Activated naive CD4-positive, alpha-beta T cell treated with anti-CD3 and anti-CD28 coated beads, Interleukin-2, amount 10 ng/mL, durations not matched to agents 7 days and 5 days (primary cell): ENCODE measurements around the gene HOXA5.

ENCODE experiments used
- CTCF ChIA-PET: fragments of 350-600 bp; sonication (Branson Sonifier 250); formaldehyde crosslinking; loops from one replicate; lab custom pipeline; 2021; ENCODE audit warnings: antibody characterized with exemption; lab: Charles Lee
- DNase-seq: peaks from one replicate; pipeline ENCODE4 v3.0.0-alpha.2; 2020
- H3K27ac Mint-ChIP-seq: one replicate; pipeline ENCODE4 v1.8.0; 2021; ENCODE audit warnings: mild to moderate bottlenecking, moderate library complexity, mixed read lengths
- H3K27me3 Mint-ChIP-seq: one replicate; pipeline ENCODE4 v1.8.0; 2021; ENCODE audit warnings: mild to moderate bottlenecking, mixed read lengths
- H3K36me3 Mint-ChIP-seq: one replicate; pipeline ENCODE4 v1.8.0; 2021; ENCODE audit warnings: mixed read lengths
- H3K4me1 Mint-ChIP-seq: one replicate; pipeline ENCODE4 v1.8.0; 2021; ENCODE audit warnings: mixed read lengths
- H3K4me3 Mint-ChIP-seq: one replicate; pipeline ENCODE4 v1.8.0; 2021; ENCODE audit warnings: mild to moderate bottlenecking, moderate library complexity, mixed read lengths
- H3K9me3 Mint-ChIP-seq: one replicate; pipeline ENCODE4 v1.8.0; 2021; ENCODE audit warnings: mixed read lengths

The HOXA5 gene

DNA sequence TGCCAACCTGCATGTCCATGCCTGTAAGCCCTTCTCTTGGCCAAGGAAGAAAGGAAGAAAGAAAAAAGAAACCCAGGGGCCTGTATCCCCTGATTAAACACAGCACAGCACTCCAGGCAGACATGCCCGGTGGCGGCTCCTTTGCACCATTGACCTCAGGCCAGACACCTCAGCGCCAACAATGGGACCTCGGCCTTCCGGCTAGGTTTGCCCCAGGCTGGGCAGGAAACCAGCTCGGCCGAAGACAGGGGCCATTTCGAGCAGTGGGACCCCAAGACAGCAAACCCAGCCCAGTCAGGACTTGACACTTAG, 27.8 kb upstream of the HOXA5 start:
- CTCF ChIA-PET = interaction anchor here (2.3 kb wide), 1 partner anchor 25 kb away, joined by 6 read pairs; no protein-coding TSS in a partner anchor
- H3K27me3 Mint-ChIP-seq = peaks cover 98% of the 10 kb centered on the region
- H3K27ac Mint-ChIP-seq = peak overlapping the region; percentile 67
- DNase-seq = no peak
- H3K4me3 Mint-ChIP-seq = no peak overlapping the region
- H3K36me3 Mint-ChIP-seq = peaks cover 8% of the 10 kb centered on the region
- H3K4me1 Mint-ChIP-seq = peaks cover 14% of the 10 kb centered on the region
- no peaks in the 10 kb centered on the region for H3K9me3 Mint-ChIP-seq

DNA sequence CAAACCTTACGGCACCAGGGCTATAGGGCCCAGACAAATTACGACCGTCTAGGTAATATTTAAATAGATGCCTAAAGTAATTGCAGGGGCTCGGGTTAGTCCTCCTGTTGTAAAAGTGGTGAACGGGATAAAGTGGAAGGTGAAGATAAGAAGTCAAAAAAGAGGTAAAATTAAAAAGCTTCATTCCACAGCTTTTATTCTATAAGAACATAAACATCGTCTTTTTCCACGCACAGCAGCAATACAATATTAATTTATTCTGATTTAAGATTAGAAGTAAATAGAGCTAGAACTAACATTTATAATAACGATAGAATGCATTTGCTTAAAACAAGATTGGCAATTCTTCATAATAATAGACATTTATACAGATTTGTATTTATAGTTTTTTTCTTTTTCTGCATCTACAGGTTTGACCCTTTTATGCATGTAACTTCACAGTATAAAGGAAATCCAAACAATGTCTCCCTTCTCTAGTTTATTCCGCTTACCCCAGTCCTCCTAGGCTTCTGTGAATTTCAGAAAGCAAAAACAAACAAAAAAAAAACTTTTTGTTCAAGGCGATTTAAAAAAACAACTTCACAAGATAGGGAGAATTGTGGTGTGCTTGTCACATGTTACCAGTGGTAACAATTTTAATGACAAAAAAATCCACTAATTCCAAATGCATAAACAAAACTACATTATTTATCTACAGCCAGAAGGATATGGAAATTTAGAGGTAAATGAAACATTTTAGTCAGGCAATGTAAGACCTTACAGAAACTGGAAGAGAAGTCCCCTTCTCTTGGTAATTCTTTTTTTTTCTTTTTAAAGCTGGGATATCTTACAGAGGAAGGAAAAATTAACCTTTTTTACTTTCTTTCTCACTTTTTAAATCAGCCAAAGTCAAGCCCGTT, 27.2 kb upstream of the HOXA5 start:
- Mint-ChIP-seq H3K36me3 (peaks cover 8% of the 10 kb centered on the region), H3K9me3 (no peaks in the 10 kb centered on the region), H3K27me3 (peaks cover 98% of the 10 kb centered on the region), H3K4me3 (no peak overlapping the region), H3K4me1 (peaks cover 14% of the 10 kb centered on the region), H3K27ac (peak overlapping the region; percentile 79)
- CTCF ChIA-PET = interaction anchor here (0.6 to 2.3 kb wide), 2 partner anchors 25 to 768 kb away, joined by 4 to 6 read pairs; no protein-coding TSS in a partner anchor
- DNase-seq = no peak

DNA sequence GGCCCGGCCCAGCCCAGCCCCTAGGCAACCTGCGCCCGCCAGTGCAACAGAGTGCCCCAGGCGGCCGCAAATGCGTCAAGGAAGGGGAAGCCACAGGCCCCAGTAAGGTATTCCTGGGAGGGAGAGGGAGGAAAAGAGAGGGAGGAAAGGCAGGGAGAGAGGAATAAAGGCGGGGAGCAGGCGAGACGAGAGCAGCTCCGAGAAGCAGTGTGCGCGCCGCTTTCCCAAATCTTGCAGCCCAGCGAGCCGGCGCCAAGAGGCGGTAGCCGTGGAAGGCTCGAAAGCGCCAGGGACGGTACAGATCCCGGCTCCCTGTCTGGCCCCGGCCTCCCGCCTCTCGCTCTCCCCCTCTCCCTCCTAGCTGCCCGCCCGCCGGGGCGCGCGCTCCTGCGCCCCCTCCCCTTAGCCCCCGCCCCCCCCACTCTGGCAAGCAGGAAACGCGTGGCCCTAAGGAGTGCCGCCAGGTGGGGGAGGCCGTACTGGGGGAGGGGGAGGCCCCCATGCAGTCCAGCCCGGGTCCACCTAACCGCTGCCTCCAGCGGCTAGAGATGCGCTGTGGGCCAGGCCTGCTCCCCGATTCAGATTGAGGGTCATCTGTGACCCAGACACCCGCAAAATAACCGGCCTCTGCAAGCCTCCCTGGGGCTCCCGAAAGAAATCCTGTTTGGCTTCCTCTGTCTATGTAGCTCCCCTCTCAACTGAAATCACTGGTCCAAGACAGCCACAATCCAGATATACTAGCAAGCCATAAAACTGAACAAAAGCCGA, 26.4 kb upstream of the HOXA5 start:
- DNase-seq = no peak
- Mint-ChIP-seq H3K4me3 (no peak overlapping the region), H3K27me3 (peaks cover 98% of the 10 kb centered on the region), H3K27ac (peak overlapping the region; percentile 83), H3K36me3 (peaks cover 7% of the 10 kb centered on the region), H3K9me3 (no peaks in the 10 kb centered on the region), H3K4me1 (peaks cover 14% of the 10 kb centered on the region)
- CTCF ChIA-PET = no interaction called here

DNA sequence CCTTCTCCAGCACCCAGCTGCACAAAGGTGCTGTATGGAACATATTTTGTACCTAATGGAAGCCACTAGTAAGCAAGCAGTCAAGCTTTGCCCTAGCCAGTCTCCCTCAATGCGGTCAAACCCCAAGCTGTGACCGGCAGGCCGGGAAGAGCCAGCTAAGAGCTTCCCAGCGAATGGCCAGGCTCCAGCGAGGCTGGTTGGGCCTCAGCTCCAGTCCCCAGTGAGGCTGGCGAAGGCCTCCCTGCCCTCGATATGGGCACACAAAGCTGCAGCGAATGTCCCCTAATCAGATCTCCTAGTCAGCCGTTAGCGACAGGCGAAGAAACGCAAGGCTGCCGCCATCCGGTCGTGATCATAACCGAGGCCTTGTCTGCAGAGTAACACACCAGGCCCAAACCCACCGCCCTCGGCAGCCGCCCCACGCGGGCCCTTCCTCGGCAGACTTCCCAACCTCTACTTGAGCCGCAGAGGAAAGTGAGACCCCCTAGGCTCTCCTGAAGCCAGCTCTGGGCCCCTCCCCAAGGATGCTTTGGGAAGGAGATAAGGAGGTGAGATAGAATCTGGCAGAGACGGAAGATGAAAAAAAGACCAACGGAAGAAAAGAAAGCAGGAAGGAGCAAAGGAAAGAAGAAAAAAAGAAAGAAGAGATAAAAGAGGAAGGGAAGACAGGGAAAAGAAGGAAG, 24.9 kb upstream of the HOXA5 start:
- no peaks in the 10 kb centered on the region for H3K9me3 Mint-ChIP-seq
- H3K27ac Mint-ChIP-seq = peak overlapping the region; percentile 33
- peaks cover 12% of the 10 kb centered on the region for H3K4me1 Mint-ChIP-seq
- no peak for DNase-seq
- CTCF ChIA-PET = interaction anchor here (1.4 to 1.6 kb wide), 3 partner anchors 11 to 74 kb away, joined by 3 to 8 read pairs (median 4); partner anchors contain the start of genes EVX1 and HOXA6
- H3K4me3 Mint-ChIP-seq = peak overlapping the region; percentile 15
- peaks cover 99% of the 10 kb centered on the region for H3K27me3 Mint-ChIP-seq
- peaks cover 6% of the 10 kb centered on the region for H3K36me3 Mint-ChIP-seq

DNA sequence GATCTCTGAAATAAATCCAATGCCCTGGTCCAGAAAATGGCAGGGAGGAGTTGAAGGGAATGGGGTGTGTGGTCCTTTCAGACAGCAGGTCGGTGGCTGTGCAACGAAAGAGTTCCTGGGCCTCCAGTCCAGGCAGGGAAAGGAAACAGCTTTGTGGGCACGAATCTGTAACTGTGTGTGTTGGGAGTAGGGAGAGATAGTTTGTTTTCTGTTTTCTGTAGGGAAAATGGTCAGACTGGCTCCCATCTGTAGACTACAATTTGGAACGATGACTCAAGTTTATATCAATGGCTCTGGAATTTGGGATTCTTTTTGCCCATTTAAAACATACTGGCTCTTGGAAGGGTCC, 24.4 kb upstream of the HOXA5 start:
- H3K36me3 Mint-ChIP-seq = peaks cover 5% of the 10 kb centered on the region
- CTCF ChIA-PET = interaction anchor here (1.4 to 1.6 kb wide), 3 partner anchors 12 to 74 kb away, joined by 3 to 8 read pairs (median 4); partner anchors contain the start of genes EVX1 and HOXA6
- peaks cover 12% of the 10 kb centered on the region for H3K4me1 Mint-ChIP-seq
- H3K4me3 Mint-ChIP-seq = peak overlapping the region; percentile 28
- H3K27ac Mint-ChIP-seq = peak overlapping the region; percentile 24
- no peak for DNase-seq
- H3K27me3 Mint-ChIP-seq = peaks cover 99% of the 10 kb centered on the region
- H3K9me3 Mint-ChIP-seq = no peaks in the 10 kb centered on the region

DNA sequence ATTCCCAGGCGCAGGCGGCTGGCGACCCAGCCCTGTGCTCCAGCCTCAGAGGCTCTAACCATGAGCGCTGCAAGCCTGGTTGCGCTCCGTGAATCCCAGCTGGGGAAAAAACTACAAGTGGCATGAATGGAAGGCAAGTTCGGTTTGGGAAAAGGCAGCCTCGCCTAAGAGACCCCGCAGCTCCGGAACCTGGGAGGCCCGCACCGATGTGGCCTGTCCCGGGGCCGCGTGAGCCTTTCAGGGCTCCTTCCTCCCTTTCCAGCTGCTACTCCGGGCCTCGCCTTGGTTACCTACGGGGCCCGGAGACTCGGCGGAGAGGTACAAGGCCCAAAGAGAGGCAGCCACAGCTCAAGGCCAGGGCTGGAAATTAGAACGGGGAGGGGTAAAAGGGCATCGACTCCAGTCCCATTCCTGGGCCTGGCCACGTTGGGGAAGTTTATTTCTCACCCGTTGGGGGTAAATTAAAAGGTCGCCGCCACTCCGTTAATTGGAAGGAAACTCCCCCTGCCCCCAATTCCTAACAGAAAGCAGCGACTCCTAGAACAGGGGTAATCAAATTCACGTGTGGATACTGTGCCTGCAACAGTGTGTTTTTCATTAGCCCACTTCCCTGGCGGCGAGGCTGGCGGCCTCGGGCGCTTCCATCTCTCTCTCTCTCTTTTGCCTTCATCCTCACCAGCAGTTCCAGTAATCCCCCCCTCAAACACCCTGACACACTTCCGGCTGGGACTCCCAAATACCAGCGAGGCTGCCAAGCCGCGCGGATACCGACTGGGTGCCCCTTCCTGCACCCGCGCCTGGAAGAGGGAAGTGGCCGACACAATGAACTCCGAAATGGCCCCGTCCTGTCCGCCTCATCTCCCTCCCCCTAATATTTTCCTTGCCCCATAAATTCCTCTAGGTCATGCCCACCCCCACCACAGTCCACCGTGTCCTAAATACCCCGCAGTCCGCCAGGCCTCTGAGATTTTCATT, 23.3 kb upstream of the HOXA5 start:
- Mint-ChIP-seq H3K4me3 (peak overlapping the region; percentile 37), H3K27me3 (peaks cover 99% of the 10 kb centered on the region), H3K27ac (peak overlapping the region; percentile 87), H3K36me3 (peaks cover 1% of the 10 kb centered on the region), H3K9me3 (no peaks in the 10 kb centered on the region), H3K4me1 (peaks cover 10% of the 10 kb centered on the region)
- CTCF ChIA-PET = interaction anchor here (0.8 to 1.6 kb wide), 2 partner anchors 13 to 20 kb away, joined by 3 to 4 read pairs; no protein-coding TSS in a partner anchor
- no peak for DNase-seq

DNA sequence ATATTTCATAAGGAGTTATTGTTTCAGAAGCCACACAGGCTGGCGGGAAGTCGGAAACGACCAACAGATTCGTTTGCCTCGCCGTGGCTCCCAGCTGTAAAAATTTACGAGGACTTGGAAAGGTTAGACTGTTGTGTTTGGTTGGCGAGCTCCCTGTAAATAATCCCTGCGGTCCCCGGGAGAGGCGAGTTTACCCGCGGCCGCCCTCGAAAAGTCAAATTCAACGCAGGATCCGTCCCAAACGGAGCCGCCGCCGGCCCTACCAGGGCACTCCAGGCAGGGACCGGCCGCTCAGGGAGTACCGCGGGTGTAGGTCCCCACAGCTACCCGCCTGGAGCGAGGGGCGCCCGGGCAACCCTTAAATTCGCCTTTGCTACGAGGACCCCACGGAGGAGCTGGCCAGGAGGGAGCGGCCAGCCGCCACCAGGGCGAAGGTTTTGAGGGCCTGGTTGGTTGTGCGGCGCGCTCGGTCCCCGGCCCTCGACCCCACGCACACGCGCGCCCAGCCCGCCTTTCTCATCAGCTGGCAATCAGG, 22.6 kb upstream of the HOXA5 start:
- Mint-ChIP-seq H3K36me3 (no peaks in the 10 kb centered on the region), H3K4me1 (peaks cover 11% of the 10 kb centered on the region), H3K27me3 (peaks cover 99% of the 10 kb centered on the region), H3K4me3 (peak overlapping the region; percentile 41), H3K27ac (peak overlapping the region; percentile 87), H3K9me3 (no peaks in the 10 kb centered on the region)
- CTCF ChIA-PET = interaction anchor here (0.8 kb wide), 1 partner anchor 21 kb away, joined by 3 read pairs; no protein-coding TSS in a partner anchor
- no peak for DNase-seq

DNA sequence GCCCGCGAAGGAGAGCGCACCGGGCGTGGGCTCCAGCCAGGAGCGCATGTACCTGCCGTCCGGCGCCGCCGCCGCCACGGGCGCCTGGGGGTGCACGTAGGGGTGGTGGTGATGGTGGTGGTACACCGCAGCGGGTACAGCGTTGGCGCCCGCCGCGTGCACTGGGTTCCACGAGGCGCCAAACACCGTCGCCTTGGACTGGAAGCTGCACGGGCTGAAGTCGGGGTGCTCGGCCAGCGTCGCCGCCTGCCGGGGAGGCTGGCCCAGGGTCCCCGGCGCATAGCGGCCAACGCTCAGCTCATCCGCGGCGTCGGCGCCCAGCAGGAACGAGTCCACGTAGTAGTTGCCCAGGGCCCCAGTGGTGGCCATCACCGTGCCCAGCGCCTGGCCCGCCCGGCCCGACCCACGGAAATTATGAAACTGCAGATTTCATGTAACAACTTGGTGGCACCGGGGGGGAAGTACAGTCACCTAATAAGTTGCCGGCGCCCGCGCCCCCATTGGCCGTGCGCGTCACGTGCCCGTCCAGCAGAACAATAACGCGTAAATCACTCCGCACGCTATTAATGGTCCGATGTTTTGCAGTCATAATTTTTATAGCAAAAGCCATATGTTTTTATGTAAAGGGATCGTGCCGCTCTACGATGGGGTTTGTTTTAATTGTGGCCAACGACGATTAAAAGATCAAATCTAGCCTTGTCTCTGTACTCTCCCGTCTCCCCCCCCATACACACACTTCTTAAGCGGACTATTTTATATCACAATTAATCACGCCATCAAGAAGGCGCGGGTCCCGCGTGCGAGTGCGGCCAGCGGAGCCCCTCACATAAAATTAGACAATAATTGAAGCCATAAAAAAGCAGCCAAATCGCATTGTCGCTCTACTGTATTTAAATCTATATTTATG, 21.9 kb upstream of the HOXA5 start, which contains the start of gene HOXA9:
Gene HOXA9 (minus strand): TSS at position 449 of the 907 bp plus-strand sequence. CDS start 80 bp downstream, at position 369.
- Mint-ChIP-seq H3K4me1 (peaks cover 13% of the 10 kb centered on the region), H3K27ac (peak within 1 kb of the TSS; percentile 87), H3K9me3 (no peaks in the 10 kb centered on the region), H3K4me3 (peak within 1 kb of the TSS; percentile 41), H3K36me3 (no peaks in the 10 kb centered on the region), H3K27me3 (peaks cover 99% of the 10 kb centered on the region)
- no peak for DNase-seq
- CTCF ChIA-PET = no interaction called here

DNA sequence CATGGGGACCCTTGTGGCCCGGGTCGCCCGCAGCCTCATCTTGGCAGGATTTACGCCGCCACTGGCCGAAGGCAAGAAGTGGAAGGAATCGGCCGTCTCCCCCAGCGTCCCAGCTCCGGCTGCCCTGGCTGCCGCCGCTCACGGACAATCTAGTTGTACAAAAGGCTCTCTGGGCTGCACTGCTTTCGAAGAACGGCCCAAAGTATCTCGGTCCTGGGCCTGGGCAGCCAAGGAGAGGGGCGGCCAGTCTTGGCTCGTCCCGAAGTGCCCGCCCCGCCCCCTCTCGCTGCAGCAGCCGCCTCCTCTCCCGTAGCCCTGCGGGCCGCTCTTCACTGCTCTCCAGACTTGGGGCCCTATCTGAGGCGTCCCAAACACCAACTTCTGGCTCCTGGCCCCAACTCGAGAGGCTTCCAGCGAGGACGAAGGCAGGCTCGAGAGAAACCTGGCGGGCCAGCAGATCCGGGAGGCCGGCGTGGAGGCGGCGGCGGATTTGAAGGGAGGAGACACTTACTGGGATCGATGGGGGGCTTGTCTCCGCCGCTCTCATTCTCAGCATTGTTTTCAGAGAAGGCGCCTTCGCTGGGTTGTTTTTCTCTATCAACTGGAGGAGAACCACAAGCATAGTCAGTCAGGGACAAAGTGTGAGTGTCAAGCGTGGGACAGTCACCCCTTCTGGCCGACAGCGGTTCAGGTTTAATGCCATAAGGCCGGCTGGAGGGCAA, 21.0 kb upstream of the HOXA5 start:
- H3K27me3 Mint-ChIP-seq = peaks cover 99% of the 10 kb centered on the region
- CTCF ChIA-PET = no interaction called here
- DNase-seq = no peak
- peaks cover 19% of the 10 kb centered on the region for H3K4me1 Mint-ChIP-seq
- peak overlapping the region; percentile 69 for H3K27ac Mint-ChIP-seq
- H3K4me3 Mint-ChIP-seq = peak overlapping the region; percentile 41
- H3K36me3 Mint-ChIP-seq = no peaks in the 10 kb centered on the region
- no peaks in the 10 kb centered on the region for H3K9me3 Mint-ChIP-seq

DNA sequence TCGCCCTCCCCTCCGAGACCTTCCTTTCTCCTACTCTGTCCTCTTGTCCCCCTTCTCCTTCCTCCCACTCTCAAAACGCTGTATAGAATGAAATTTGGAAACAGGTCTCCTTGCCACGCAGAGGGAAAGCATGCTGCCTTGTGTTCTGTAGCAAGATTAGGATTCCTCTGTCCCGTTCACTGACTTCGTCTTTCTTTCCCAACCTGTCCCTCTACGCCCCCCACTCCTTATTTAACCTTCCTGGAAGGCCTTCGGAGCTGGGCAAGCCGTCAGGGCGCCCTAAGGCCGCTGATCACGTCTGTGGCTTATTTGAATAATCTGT, 20.5 kb upstream of the HOXA5 start:
- Mint-ChIP-seq H3K27ac (peak overlapping the region; percentile 43), H3K4me1 (peaks cover 19% of the 10 kb centered on the region), H3K4me3 (no peak overlapping the region), H3K27me3 (peaks cover 99% of the 10 kb centered on the region), H3K36me3 (no peaks in the 10 kb centered on the region), H3K9me3 (no peaks in the 10 kb centered on the region)
- CTCF ChIA-PET = no interaction called here
- DNase-seq = no peak

DNA sequence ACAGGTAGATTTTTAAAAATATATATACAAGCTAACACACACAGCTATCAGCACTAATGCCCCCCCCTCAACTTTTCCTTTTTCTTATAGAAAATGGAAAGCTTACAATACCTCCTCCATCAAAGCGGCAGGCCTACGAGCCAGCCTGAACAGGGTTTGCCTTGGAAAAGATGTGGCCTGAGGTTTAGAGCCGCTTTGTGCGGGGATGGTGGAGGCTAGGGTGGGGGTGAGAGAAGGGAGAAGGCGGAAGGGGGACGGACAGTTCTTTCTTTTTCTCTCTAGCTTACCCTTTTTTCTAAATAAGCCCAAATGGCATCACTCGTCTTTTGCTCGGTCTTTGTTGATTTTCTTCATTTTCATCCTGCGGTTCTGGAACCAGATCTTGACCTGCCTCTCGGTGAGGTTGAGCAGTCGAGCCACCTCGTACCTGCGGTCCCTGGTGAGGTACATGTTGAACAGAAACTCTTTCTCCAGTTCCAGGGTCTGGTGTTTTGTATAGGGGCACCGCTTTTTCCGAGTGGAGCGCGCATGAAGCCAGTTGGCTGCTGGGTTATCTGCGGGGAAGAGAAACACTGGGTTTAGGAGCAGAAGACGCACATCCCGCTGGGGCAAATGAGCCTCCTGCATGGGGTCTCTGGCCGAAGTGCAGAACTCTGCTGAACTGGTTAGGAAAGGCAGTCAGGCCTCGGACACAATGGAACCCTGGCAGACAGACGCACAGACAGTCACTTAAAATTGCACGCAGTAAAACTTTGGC, 20.0 kb upstream of the HOXA5 start:
- CTCF ChIA-PET = interaction anchor here (0.8 to 3.6 kb wide), 5 partner anchors 13 to 1303 kb away, joined by 3 to 36 read pairs (median 3); no protein-coding TSS in a partner anchor
- no peak for DNase-seq
- H3K36me3 Mint-ChIP-seq = peaks cover 3% of the 10 kb centered on the region
- H3K27ac Mint-ChIP-seq = no peak overlapping the region
- peaks cover 99% of the 10 kb centered on the region for H3K27me3 Mint-ChIP-seq
- no peaks in the 10 kb centered on the region for H3K9me3 Mint-ChIP-seq
- no peak overlapping the region for H3K4me3 Mint-ChIP-seq
- peaks cover 17% of the 10 kb centered on the region for H3K4me1 Mint-ChIP-seq
